Measurements from ENCODE around the gene HYAL3.
A peak's percentile ranks its signal among the peaks of the same experiment; 100 is the strongest.
"Not testable (repeated sequence)": the region's sequence is repeated elsewhere in the genome, so short reads cannot be mapped to it uniquely, and the experiment has no call there.

The HYAL3 gene

DNA sequence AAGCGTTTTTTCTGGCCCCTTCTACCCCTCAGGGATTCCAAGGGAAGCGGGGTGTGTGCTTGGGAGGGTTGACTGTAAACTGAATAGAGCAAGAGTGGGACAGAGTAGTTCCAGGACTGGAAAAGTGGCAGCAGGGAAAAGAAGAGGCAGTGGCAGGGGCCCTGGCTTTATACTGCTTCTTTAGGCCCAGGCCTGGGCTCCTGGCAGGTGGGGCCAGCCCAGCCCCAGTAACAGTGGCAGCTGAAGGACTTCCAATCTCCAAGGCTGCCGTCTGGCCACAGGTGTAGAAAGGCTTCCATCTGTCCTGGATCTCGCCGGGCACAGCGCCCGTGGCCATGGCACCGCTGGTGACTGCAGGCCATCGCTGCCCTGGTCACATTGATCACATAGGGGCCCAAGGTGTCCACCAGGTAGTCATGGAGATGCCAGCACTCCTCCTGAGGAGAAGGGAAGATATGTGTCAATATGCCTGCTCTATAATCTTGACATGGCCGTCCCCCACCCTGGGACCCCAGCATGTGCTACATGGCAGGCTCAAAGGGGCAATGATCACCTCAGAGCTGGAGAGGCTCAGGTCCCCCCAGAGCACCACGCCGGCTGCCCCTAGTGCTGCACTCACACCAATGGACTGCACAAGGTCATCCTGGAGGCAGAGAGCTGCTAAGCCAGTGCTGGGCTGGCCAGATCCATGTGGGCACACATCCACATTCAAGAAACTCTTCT lies 6.0 kb downstream of the HYAL3 start:
- no peak for DNase-seq

DNA sequence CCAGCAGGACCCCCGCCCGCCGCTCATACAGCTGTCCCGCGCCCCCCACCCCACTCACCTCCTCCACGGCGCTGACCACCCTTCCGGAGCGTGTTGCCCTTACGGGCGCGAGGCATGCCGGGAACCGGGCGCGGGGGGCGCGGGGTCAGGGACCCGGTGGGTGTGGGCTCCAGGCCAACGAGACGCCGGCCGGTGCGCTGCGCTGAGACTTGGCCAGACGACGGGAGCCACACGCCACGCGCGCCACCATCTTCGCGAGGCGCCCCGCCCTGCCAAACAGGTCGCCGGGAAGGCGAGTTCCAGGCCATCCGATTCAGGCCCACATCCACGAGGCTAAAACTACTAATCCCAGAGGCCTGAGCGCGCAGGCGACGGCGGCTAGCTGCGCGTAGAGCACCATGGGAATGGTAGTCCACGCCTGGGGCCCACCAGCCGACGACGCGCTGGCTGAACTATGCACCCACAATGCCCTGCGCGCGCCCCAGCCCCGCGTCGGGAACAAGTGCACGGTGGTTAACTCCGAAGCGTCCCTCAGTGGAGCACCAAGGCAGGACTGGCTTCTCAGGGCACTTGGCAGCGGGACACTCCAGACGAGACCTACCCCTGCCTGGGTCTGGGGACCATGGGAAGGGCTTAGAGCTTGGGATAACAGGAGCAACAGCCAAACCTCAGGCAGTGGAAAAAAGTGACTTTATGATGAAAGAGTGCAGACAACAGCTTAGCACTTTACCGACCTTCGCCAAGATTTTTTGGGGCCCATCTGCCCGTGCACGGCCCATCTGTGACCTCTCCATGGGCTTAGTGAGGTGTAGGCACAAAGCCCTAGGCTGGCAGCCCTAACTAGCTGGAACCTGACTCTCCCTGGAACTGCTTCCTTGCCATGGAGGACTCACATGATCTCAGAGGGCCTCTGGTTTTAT lies 6.8 kb downstream of the HYAL3 start, which contains the start of gene IFRD2:
IFRD2 (minus strand) TSS at position 271 of the 920 bp plus-strand sequence; CDS start at position 116, 155 bp downstream.
- peak; percentile 61 to 99 (median 97) for DNase-seq

DNA sequence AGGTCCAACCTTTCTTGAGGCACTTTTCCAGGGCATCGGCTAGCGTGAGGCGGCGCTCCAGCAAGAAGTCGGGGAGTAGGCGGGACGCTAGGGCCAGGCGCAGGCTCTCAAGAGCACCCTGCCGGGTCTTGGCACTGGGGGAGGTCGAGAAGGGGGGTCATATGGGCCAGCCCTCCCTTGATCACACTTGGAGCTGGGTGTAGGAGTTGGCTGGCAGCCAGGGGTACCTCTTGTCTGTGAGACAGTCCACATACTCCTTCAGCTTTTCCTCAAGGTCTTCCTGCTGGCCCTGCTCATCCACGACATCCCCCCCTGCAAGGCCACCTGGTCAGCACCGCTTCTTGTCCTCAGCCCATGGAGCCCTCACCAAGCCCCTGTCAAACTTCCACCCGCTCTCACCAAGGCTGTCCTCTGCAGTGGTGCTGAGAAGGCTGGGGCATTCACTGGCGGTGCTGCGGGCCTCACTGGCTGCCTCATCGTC lies 9.0 kb downstream of the HYAL3 start:
- peak in 1 of 56 donors; percentile 29 for DNase-seq

DNA sequence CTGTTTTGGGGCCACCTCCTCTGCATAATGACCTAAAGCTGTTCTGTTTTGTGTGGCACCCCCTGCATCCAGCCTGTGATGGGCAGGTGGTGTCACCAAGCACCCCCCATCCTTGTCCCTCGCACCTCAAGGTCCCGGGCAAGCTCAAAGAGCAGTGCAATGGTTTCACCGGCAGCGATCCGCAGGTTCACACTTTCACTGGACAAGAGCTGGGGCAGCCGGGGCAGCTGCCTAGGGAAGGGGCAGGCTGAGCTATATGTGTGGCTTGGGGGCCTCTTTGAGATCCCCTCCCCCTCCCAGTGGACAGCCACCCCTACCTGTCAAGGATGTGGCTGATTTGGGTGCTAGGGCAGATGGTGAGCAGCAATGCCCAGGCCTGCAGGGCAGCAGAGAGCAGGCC lies 10.1 kb downstream of the HYAL3 start:
- DNase-seq = no peak

DNA sequence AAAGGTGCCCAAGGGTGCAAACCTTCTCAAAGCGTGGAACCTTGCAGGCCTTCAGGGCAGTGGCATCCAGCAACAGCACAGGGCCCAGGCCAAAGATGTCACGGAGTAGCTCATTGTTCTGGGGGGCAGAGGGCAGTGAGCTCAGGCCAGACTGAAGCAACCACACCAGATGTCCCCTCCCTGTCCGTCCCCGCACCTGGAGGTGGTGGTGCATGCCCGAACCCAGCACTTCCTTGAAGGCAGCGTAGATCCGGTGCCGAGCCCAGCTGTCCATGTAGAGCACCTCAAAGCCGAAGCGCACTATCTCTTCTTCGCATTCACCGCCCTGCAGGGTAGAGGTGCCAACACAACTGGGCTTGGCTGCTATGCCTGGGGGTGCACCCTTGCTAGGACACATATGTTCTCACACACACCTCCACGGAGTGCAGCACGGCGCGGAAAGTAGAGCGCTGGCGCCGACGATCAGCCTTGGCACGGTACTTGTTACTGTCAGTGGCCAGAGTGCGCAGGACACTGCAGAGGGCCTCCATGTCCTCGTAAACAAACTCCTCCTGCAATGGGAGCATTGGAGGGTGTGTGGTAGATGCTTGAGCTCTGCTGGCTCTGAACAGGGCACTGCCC lies 10.7 kb downstream of the HYAL3 start:
- no peak for DNase-seq

DNA sequence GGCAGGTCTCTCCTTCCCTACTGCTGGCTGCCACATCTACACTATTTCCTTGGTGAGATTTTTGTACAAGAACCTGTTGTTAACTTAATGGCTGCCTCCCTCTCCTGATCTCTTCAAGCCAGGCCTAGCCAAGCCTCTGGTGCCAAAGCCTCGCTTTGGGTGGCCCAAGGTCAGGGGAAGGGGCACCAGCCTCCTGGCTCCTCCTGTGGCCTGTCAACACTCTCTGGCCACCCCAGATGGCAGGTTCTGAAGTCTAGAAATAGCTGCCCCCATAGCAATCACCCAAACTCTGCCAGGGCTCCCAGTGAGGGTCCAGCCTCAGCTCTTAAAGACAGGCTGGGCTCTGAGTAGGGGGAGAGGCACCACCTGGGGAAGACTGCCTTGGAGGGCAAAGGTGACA lies 11.9 kb downstream of the HYAL3 start:
- DNase-seq = no peak

DNA sequence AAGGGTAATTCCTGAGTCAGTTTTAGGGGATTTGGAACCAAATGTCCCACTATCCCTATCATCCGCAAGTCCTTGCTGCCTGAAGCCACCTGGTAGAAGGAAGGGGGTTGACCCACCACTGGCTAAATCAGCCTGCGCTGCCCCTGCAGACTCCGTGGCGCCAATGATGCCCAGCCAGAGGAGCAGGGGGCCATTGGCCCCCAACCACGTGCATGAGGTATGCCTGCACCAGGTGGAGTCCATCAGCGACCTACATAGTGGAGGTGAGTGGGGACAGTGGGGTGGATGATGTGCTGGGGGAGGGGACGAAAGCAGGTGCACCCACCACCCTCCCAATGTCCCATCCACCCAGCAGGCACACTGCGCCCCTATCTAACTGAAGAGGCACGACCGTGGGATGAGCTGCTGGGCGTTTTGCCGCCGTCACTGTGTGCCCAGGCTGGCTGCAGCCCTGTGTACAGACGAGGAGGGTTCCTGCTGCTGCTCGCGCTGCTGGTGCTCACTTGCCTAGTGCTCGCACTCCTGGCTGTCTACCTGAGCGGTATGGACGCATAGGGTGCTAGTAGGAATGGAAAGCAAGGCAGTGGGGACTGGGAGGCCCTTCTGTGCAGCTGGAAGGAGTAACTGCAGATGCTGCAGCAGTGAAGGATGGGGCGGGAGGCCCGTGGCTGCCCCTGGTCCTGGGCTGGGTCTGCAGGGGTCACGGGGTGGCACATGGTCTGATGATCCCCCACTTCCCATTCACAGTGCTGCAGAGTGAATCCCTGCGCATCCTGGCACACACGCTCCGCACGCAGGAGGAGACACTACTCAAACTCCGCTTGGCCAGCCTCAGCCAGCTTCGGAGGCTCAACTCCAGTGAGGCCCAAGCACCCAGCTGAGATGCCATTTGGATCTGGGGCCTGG lies 12.6 kb downstream of the HYAL3 start:
- no peak for DNase-seq

DNA sequence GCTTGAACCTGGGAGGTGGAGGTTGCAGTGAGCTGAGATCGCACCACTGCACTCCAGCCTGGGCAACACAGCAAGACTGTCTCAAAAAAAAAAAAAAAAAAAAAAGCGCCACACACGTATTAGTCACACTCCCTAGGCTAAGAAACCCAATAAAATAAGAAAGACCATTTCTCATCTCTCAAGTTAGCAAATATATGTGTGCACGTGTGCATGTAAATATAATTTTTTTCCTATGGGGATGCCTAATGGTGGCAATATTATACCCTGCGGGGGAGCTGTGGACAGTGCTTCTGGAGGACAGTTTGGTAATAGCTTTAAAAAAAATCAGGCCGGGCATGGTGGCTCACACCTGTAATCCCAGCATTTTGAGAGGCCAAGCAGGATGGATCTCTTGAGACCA lies 15.1 kb downstream of the HYAL3 start:
- not testable (repeated sequence) for DNase-seq

DNA sequence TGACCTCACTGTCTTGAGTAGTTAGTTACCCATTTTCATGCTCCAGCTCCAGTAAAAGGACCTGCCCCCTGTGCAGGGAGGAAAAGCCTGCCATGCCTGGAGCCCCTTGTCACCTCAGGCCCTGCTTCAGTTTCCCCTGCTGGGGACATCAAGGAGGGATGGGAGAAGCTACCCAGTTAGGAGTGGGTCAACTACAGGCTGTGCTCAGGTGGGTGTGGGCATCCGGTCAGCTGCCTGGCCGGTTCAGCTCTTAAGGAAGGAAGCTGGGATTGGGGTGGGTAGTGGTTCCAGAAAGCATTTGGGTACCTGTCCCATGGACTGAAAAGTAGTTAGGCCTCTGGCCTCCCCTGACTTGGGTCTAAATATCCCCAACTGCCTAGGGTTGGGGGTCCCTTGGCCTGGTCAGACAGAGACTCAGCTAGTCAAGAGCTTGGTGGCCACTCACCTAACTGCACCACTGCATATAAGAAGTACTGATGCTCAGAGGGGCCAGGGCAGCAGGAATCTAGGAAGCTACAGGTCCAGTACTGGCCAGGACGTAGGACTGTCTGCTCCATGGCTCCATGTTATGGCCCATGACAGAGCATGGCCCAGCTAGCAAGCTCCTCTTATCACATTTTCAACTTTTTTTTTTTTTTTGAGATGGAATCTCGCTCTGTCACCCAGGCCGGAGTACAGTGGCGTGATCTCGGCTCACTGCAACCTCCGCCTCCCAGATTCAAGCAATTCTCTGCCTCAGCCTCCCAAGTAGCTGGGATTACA lies 19.8 kb downstream of the HYAL3 start:
- no peak for DNase-seq

DNA sequence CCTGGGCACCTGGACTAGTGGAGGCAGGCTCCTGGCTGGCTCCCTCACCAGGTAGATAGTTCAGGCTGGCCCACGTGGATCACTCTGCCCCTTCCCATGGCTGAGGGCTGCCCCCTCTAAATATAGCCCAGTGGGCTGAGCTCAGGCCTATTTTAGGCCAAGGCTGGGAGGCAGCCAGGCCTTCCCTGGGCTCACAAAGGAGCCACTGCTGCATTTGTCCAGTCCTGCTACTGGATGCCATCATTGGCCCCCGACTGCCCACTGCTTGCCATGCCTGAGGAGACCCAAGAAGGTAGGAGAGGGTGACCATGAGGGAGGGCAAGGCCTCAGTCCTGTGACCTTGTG lies 20.4 kb downstream of the HYAL3 start, which contains the start of gene LSMEM2:
LSMEM2 (plus strand) TSS at position 208 of the 345 bp plus-strand sequence; CDS start at position 235, 27 bp downstream.
- DNase-seq = peak in 19 of 56 donors; percentile 22 to 70 (median 55)

DNA sequence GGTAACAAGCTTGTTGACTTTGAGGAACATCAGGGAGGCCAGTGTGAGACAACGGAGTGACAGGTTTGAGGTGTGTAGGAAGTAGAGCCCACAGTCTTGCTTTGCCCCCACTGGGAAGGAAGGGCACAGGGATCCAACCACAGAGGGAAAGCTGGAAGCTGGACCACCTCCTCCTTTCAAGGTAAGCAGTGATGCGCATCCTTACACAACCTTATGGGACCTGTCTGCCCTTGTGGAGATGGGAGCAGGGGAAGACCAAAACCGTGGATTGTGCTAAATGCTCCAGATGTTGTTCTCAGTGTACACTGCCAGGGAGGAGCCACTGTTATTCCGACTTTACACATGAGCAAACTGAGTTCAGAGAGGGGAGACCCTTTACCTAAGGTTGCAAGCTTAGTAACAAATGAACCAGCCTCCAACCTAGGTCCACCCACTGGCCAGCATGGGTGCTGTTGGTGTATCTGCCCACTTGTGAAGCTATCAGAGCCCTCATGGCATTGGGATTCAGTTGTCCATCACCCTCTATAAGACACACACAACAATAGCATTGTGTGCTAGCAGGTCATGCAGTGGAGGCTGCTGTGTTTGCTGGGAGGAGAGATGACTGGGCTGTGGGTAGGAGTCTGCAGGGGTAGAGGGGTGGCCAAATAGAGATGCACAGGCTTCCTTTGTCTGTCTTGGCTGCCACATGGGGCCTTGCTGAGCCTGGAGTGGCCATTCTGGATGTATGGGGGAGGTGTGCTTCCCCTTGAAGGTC lies 20.9 kb downstream of the HYAL3 start:
- peak in 21 of 56 donors; percentile 26 to 70 (median 55) for DNase-seq

DNA sequence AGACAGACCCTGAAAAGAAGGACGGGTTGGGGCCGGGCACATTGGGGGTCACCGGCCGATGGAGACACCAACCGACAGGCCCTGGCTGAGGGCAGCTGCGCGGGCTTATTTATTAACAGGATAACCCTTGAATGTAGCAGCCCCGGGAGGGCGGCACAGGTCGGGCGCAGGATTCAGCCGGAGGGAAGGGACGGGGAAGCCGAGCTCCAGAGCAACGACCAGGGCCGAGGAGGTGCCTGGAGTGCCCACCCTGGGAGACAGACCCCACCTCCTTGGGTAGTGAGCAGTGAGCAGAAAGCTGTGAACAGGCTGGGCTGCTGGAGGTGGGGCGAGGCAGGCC lies 22.5 kb downstream of the HYAL3 start:
- no peak for DNase-seq

DNA sequence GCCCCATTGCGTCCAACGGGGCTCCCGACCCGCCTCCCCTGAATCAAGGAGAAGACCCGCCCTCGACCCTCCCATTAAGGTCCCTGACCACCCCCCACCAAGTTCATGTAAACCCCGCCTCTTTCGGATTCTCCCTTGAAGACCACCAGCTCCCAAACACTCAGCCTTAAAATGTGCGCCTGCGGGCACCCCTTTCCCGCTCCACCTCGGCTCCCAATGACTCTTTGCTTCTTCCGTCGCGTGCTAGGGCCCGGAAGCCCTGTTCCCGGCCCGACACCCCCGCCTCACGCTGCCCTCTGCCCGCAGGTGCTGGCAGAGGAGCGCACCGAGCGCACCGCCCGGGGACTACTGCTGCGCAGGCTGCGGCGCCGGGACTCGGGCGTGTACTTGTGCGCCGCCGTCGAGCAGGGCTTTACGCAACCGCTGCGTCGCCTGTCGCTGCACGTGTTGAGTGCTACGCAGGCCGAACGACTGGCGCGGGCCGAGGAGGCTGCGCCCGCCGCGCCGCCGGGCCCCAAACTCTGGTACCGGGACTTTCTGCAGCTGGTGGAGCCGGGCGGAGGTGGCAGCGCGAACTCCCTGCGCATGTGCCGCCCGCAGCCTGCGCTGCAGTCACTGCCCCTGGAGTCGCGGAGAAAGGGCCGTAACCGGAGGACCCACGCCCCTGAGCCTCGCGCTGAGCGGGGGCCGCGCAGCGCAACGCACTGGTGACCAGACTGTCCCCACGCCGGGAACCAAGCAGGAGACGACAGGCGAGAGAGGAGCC lies 23.0 kb downstream of the HYAL3 start:
- DNase-seq = no peak

DNA sequence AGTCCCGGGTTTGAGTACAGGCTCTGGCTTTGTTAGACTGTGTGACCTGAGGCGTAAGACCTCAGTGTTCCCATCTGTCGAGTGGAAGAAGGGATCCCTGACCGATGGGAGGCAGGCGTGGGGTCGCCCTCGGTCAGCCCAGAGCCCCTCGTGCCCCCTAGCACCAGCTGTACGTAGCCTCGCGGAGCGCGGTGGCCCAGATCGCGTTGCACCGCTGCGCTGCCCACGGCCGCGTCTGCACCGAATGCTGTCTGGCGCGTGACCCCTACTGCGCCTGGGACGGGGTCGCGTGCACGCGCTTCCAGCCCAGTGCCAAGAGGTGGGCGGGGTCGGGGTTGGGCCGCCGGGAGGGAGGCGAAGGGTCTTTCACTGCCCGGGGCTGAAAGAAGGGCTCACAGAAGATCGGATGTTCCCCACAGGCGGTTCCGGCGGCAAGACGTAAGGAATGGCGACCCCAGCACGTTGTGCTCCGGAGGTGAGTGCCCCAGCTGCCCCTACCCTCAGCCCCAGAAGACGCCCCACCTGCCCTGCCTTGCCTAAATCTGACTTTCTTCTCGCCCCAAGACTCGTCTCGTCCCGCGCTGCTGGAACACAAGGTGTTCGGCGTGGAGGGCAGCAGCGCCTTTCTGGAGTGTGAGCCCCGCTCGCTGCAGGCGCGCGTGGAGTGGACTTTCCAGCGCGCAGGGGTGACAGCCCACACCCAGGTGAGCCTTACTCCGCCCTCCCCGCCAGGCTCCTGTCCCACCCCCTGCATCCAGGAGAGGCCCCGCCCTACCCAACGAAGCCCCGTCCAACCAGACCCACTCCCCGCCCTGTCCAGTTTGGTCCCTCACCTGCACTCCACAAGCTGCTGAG lies 23.8 kb downstream of the HYAL3 start:
- DNase-seq = no peak

DNA sequence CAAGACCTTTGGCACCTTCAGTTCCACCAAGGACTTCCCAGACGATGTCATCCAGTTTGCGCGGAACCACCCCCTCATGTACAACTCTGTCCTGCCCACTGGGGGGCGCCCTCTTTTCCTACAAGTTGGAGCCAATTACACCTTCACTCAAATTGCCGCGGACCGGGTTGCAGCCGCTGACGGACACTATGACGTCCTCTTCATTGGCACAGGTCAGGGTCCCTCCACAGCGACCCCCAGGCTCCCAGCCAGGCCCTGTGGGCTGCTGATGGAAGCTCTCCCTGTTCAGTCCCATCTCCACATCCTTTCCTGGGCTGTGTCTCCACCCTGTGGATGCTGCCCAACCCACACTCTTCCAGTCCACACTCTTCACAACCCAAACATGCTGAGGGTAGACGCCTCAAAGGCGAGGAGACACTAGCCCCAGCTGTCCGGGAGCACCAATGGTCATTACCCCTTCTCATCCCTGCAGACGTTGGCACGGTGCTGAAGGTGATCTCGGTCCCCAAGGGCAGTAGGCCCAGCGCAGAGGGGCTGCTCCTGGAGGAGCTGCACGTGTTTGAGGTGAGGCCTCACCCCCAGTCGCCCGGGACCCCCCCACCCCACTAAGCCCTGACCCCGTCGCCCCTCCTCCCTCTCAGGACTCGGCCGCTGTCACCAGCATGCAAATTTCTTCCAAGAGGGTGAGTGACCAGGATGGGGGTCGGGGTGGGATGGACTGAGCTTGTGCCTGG lies 24.7 kb downstream of the HYAL3 start:
- peak in 25 of 56 donors; percentile 13 to 60 (median 37) for DNase-seq

DNA sequence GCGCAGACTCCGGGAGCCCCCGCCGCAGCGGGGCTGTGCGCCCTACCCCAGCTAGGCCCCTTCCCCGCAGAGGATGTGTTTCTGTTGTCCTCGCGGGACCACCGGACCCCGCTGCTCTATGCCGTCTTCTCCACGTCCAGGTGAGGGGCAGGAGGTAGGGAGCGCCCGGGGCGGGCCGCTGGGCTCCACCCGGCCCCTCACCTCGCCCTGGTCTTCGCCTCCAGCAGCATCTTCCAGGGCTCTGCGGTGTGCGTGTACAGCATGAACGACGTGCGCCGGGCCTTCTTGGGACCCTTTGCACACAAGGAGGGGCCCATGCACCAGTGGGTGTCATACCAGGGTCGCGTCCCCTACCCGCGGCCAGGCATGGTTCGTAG lies 25.5 kb downstream of the HYAL3 start:
- DNase-seq = no peak

Measured in amygdala (tissue), 56 donors.